Neural crest cell (in vitro differentiated cells): Measurements from ENCODE around the gene RMRP. TPM values are rescaled to one million over a fixed set of nuclear protein-coding genes. Genes with fewer than 3 reads are reported as not detected.

ENCODE experiments used
- DNase-seq: peaks from one replicate; pipeline ENCODE4 v3.0.0; 2021; ENCODE audit warnings: low read depth, mixed read lengths, low spot score
- H3K27ac Mint-ChIP-seq: one replicate; pipeline ENCODE4 v1.8.0; 2021; ENCODE audit warnings: mild to moderate bottlenecking, mixed read lengths; ENCODE audit not compliant: unreplicated experiment
- H3K27me3 Mint-ChIP-seq: 2 replicates; pipeline ENCODE4 v1.8.0; 2021; ENCODE audit warnings: low read depth, mild to moderate bottlenecking, mixed read lengths
- H3K36me3 Mint-ChIP-seq: 2 replicates; pipeline ENCODE4 v1.8.0; 2021; ENCODE audit warnings: low read depth, mild to moderate bottlenecking, mixed read lengths
- H3K4me1 Mint-ChIP-seq: 2 replicates; pipeline ENCODE4 v1.8.0; 2021; ENCODE audit warnings: mixed read lengths
- H3K4me3 Mint-ChIP-seq: one replicate; pipeline ENCODE4 v1.8.0; 2021; ENCODE audit warnings: mild to moderate bottlenecking, mixed read lengths
- H3K9me3 Mint-ChIP-seq: 2 replicates; pipeline ENCODE4 v1.8.0; 2021; ENCODE audit warnings: mixed read lengths
- total RNA-seq: library from RNA; stranded (reverse); gene quantifications from 2 replicates; pipeline ENCODE4 v1.2.1, GENCODE V29; 2021
- TF ChIP-seq, protein P1 (sequence below): fragments of 200-600 bp; sonication (generic); conservative IDR thresholded peaks from 2 replicates; pipeline ENCODE4 v1.5.0; 2021; ENCODE audit warnings: antibody characterized with exemption, mild to moderate bottlenecking

RMRP gene
- total RNA-seq, 1 donor from 2014 or later: 17,379 TPM

DNA sequence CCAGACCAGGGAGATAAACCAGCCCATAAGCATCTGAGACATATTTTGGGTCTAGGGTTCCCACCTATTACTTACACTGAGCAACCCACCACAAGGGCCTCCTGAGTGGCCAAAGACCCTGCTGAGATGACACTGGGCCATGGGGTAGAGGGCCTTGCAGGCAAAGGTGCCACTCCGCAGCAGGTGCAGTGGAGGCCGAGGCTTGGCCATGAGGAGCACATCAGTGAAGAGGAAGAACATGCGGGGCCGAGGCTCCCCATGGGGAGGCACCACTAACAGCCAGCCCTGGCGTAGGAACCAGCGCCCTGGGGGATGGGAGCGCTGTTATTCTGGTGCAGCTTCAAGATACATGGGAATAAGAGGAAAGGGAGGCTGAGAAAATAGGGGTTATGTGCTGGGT is 4.6 kb upstream of the RMRP start:
- no peak for DNase-seq
- no peak overlapping the region for H3K27ac Mint-ChIP-seq
- peak overlapping the region; percentile 87 for H3K4me3 Mint-ChIP-seq
- peaks cover 3% of the 10 kb centered on the region for H3K9me3 Mint-ChIP-seq
- TF ChIP-seq, protein P1, sequence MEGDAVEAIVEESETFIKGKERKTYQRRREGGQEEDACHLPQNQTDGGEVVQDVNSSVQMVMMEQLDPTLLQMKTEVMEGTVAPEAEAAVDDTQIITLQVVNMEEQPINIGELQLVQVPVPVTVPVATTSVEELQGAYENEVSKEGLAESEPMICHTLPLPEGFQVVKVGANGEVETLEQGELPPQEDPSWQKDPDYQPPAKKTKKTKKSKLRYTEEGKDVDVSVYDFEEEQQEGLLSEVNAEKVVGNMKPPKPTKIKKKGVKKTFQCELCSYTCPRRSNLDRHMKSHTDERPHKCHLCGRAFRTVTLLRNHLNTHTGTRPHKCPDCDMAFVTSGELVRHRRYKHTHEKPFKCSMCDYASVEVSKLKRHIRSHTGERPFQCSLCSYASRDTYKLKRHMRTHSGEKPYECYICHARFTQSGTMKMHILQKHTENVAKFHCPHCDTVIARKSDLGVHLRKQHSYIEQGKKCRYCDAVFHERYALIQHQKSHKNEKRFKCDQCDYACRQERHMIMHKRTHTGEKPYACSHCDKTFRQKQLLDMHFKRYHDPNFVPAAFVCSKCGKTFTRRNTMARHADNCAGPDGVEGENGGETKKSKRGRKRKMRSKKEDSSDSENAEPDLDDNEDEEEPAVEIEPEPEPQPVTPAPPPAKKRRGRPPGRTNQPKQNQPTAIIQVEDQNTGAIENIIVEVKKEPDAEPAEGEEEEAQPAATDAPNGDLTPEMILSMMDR: no peak
- peaks cover 6% of the 10 kb centered on the region for H3K27me3 Mint-ChIP-seq
- peaks cover 61% of the 10 kb centered on the region for H3K4me1 Mint-ChIP-seq
- H3K36me3 Mint-ChIP-seq: peaks cover 10% of the 10 kb centered on the region

DNA sequence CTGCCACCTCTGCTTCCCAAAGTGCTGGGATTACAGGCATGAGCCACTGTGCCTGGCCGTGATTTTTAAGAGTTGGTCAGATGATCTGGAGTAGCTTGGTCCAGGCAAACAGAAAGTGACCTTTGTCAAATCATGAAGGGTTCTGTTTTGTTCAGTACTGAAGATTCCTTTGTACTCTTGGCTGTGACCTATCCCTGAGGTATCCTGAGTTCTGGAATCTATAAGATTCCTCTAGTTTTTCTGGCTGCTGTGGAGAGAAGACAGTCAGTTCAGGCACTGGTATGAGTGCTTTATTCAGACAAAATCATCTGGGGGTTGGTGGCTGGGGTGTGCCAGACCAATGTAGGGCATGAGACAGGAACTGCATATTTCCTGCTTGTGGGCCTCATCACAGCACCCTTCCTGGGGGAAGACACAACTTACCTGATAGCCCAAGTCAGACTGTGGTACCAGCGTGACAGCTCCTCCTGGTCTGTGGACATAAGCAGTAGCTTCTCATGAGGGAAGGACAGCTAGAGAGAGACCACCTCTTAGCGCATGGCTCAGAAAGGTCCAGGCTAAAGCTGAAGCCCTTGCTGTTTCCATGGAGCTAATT is 4.0 kb upstream of the RMRP start:
- peaks cover 3% of the 10 kb centered on the region for H3K9me3 Mint-ChIP-seq
- TF ChIP-seq, protein P1: no peak
- H3K27ac Mint-ChIP-seq: no peak overlapping the region
- peaks cover 10% of the 10 kb centered on the region for H3K36me3 Mint-ChIP-seq
- H3K4me1 Mint-ChIP-seq: peaks cover 67% of the 10 kb centered on the region
- DNase-seq: no peak
- peaks cover 7% of the 10 kb centered on the region for H3K27me3 Mint-ChIP-seq
- peak overlapping the region; percentile 87 for H3K4me3 Mint-ChIP-seq

DNA sequence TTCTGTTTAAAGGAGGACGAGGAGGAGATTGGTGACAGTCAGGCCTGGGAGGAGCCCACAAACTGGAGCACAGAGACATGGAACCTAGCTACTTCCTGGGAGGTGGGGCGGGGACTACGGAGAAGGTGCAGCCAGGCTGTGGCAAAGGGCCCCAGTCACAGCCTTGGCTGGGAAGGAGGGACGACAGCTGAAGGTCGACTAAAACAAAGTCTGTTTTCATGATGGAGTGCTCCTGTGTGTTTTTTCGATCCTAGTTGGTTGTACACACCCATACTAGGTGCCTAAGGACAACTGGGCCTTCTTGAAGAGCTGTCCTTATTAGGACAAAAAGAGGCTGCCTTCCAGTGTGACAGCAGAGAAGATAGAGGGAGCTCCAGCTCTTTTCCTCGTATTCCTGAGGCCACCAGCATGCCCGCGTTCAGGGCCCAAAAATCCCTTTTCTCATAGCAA is 3.2 kb upstream of the RMRP start:
- Mint-ChIP-seq H3K4me1 (peaks cover 72% of the 10 kb centered on the region), H3K9me3 (peaks cover 3% of the 10 kb centered on the region), H3K36me3 (peaks cover 10% of the 10 kb centered on the region), H3K27me3 (peaks cover 9% of the 10 kb centered on the region), H3K4me3 (peak overlapping the region; percentile 85), H3K27ac (peak overlapping the region; percentile 68)
- TF ChIP-seq, protein P1: no peak
- no peak for DNase-seq

DNA sequence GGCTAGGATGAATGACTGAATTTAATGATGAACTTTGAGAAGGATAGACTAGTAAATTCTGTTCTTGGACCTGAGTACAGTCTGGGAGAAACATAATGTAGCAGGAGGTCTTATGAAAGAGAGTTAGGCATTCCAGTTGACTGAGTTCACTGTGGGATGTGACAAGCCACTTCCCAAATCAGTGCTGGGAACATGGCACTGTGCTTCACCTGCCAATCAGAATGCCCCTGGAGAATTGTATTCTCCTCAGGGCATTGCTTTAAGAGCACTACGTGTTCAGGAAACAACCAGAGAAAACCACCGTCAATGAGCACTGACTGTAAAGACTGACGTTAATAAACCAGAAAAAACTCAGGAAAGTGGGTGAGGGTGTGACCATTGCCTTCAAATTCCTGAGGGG is 1.5 kb upstream of the RMRP start:
- peaks cover 10% of the 10 kb centered on the region for H3K36me3 Mint-ChIP-seq
- no peak overlapping the region for H3K27ac Mint-ChIP-seq
- H3K4me3 Mint-ChIP-seq: peak overlapping the region; percentile 88
- TF ChIP-seq, protein P1: no peak
- peaks cover 62% of the 10 kb centered on the region for H3K4me1 Mint-ChIP-seq
- H3K27me3 Mint-ChIP-seq: peaks cover 9% of the 10 kb centered on the region
- no peak for DNase-seq
- H3K9me3 Mint-ChIP-seq: peaks cover 3% of the 10 kb centered on the region

DNA sequence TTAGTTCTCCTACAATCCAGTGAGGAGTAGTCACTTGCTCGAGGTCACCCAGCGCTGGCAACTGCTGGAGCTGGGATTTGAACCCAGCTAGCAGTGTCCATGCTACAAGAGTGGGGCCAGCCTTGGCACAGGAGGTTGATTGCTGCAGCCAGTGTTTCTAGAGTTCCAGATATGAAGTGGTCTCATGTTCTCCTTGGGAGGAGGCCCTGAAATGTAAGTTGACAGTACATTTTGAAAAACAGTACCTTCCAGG is 1.1 kb upstream of the RMRP start:
- Mint-ChIP-seq H3K9me3 (peaks cover 3% of the 10 kb centered on the region), H3K4me3 (peak overlapping the region; percentile 88), H3K4me1 (peaks cover 58% of the 10 kb centered on the region), H3K36me3 (peaks cover 10% of the 10 kb centered on the region), H3K27ac (no peak overlapping the region), H3K27me3 (peaks cover 9% of the 10 kb centered on the region)
- TF ChIP-seq, protein P1: no peak
- no peak for DNase-seq
